Gastroesophageal sphincter (tissue), 3 donors: ENCODE results near the gene THEM4.

Experiments used
- POLR2A ChIP-seq, 2 donors: fragments of 450-650 bp; IDR thresholded peaks; one replicate each; pipeline ENCODE4 v1.6.1; 2017; ENCODE audit warnings: antibody characterized with exemption in 2 of 2, mild to moderate bottlenecking in 2 of 2, moderate library complexity in 1 of 2
- TF ChIP-seq, protein P1 (sequence below), 4 experiments: fragments of 200-600 bp in 2 of 4; fragments of 450-650 bp in 2 of 4; sonication (generic) in 1 of 4; IDR thresholded peaks; one replicate each; pipeline ENCODE4 v1.5.1; 2017 to 2019; ENCODE audit warnings: antibody characterized with exemption in 4 of 4, mild to moderate bottlenecking in 2 of 4, moderate library complexity in 2 of 4

DNA sequence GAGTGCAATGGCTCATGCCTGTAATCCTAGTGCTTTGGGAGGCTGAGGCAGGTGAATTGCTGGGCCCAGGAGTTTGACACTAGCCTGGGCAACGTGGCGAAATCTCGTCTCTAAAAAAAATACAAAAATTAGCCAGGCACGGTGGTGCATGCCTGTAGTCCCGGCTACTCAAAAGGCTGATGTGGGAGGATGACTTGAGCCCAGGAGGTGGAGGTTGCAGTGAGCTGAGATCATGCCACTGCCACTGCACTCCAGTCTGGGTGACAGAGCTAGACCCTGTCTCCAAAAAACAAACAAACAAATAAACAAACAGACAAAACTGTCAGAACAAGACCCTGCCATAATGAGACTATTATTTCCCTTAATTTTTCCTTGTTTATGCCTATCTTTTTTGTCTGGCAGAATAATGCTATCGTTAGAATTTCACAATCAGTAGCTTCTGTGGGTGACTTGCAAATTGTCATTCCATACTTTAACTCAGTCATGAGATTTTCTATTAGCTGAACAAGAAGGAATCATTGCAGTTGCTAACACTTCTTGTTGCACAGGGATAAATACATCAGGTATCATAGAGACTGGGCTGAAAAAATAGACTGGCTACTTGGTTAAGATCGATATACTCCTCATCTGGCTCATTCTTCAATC, 7.5 kb upstream of the THEM4 start:
- no peak for TF ChIP-seq POLR2A (IDR thresholded peaks at IDR 0.05)
- TF ChIP-seq, protein P1, sequence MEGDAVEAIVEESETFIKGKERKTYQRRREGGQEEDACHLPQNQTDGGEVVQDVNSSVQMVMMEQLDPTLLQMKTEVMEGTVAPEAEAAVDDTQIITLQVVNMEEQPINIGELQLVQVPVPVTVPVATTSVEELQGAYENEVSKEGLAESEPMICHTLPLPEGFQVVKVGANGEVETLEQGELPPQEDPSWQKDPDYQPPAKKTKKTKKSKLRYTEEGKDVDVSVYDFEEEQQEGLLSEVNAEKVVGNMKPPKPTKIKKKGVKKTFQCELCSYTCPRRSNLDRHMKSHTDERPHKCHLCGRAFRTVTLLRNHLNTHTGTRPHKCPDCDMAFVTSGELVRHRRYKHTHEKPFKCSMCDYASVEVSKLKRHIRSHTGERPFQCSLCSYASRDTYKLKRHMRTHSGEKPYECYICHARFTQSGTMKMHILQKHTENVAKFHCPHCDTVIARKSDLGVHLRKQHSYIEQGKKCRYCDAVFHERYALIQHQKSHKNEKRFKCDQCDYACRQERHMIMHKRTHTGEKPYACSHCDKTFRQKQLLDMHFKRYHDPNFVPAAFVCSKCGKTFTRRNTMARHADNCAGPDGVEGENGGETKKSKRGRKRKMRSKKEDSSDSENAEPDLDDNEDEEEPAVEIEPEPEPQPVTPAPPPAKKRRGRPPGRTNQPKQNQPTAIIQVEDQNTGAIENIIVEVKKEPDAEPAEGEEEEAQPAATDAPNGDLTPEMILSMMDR (IDR thresholded peaks at IDR 0.05), result no peak
